KMS-11 (cell line): ENCODE measurements around the gene GOT1.

Experiments used
- H2AFZ ChIP-seq: fragments of 200-600 bp; sonication (generic); 2 replicates; pipeline ENCODE4 v1.6.1; 2016; ENCODE audit warnings: antibody characterized with exemption, mixed run types, low read depth
- H3K27ac ChIP-seq: fragments of 200-600 bp; sonication (generic); 2 replicates; pipeline ENCODE4 v1.6.1; 2016; ENCODE audit warnings: mild to moderate bottlenecking, mixed run types
- H3K27me3 ChIP-seq: fragments of 200-600 bp; sonication (generic); 2 replicates; pipeline ENCODE4 v1.6.1; 2017; ENCODE audit warnings: mild to moderate bottlenecking, low read depth, mixed run types, moderate library complexity; ENCODE audit not compliant: insufficient read depth
- H3K36me3 ChIP-seq: fragments of 200-600 bp; sonication (generic); 2 replicates; pipeline ENCODE4 v1.6.1; 2017; ENCODE audit warnings: mild to moderate bottlenecking, mixed run types; ENCODE audit not compliant: insufficient read depth
- H3K4me1 ChIP-seq: fragments of 200-600 bp; sonication (generic); 2 replicates; pipeline ENCODE4 v1.6.1; 2016; ENCODE audit warnings: mild to moderate bottlenecking, low read depth, mixed run types; ENCODE audit not compliant: poor library complexity, severe bottlenecking
- H3K4me2 ChIP-seq: fragments of 200-600 bp; sonication (generic); 2 replicates; pipeline ENCODE4 v1.7.0; 2016; ENCODE audit warnings: mild to moderate bottlenecking, mixed run types
- H3K4me3 ChIP-seq: fragments of 200-600 bp; sonication (generic); IDR thresholded peaks from 2 replicates; pipeline ENCODE4 v1.6.1; 2017; ENCODE audit warnings: low read depth, low read length, mixed read lengths; ENCODE audit not compliant: insufficient read depth
- H3K79me2 ChIP-seq: fragments of 200-600 bp; sonication (generic); 2 replicates; pipeline ENCODE4 v1.6.1; 2016; ENCODE audit warnings: low read depth, mixed run types; ENCODE audit not compliant: insufficient read depth
- H3K9ac ChIP-seq: fragments of 200-600 bp; sonication (generic); 2 replicates; pipeline ENCODE4 v1.6.1; 2016; ENCODE audit warnings: mild to moderate bottlenecking, mixed run types
- H4K20me1 ChIP-seq: fragments of 200-600 bp; sonication (generic); 2 replicates; pipeline ENCODE4 v1.6.1; 2016; ENCODE audit warnings: mild to moderate bottlenecking, mixed run types; ENCODE audit not compliant: insufficient read depth
- CTCF ChIP-seq: fragments of 200-600 bp; sonication (generic); conservative IDR thresholded peaks from 2 replicates; pipeline ENCODE4 v1.6.1; 2017; ENCODE audit warnings: low read depth, mild to moderate bottlenecking, antibody characterized with exemption, low read length, moderate library complexity, mixed read lengths

GOT1 gene

GRCh38 chr10:99430451-99431189 is at the start of gene GOT1:
Gene GOT1 (minus strand): TSS chr10:99430624. CDS start chr10:99430565, 59 bp downstream.
- peak within 1 kb of the TSS; percentile 87 for H2AFZ ChIP-seq
- H3K4me2 ChIP-seq = peak within 1 kb of the TSS; percentile 88
- no peak within 1 kb of the TSS for H3K4me3 ChIP-seq
- H3K4me1 ChIP-seq = peaks cover 21% of the 10 kb centered on the region
- peak within 1 kb of the TSS; percentile 73 for H3K9ac ChIP-seq
- no peaks in the 10 kb centered on the region for H3K36me3 ChIP-seq
- no peaks in the 10 kb centered on the region for H3K27me3 ChIP-seq
- TF ChIP-seq CTCF = no peak
- peaks cover 39% of the 10 kb centered on the region for H3K79me2 ChIP-seq
- H4K20me1 ChIP-seq = no peaks in the 10 kb centered on the region
- H3K27ac ChIP-seq = peak within 1 kb of the TSS; percentile 72

DNA sequence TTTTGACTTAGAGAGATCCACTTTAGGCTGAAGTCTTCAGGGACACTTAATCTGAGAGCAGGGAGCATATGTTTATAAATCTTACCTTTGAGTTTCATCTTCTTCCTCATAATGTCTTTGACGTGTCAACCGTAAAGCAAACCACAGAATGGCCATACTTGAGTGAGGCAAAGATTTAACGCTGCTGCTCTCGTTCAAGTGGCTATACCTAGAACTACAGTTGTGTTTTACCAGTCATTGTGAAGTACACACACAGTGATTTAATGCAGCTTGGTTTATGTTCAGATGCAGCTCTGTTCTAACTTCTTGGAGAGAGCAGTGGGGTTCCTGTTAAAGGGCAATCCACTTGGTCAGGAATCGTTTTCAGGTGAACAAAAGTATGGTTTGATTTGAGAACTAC is 39.9 kb upstream of the GOT1 start:
- H3K9ac ChIP-seq = no peak overlapping the region
- H3K4me1 ChIP-seq = peaks cover 7% of the 10 kb centered on the region
- no peaks in the 10 kb centered on the region for H3K36me3 ChIP-seq
- H2AFZ ChIP-seq = no peak overlapping the region
- no peak overlapping the region for H3K4me2 ChIP-seq
- no peak overlapping the region for H3K4me3 ChIP-seq
- no peaks in the 10 kb centered on the region for H4K20me1 ChIP-seq
- no peaks in the 10 kb centered on the region for H3K27me3 ChIP-seq
- no peak for TF ChIP-seq CTCF
- no peaks in the 10 kb centered on the region for H3K79me2 ChIP-seq
- H3K27ac ChIP-seq = no peak overlapping the region

- Histone ChIP-seq H3K4me3 (no peak overlapping the region), H4K20me1 (no peaks in the 10 kb centered on the region), H3K36me3 (no peaks in the 10 kb centered on the region), H3K79me2 (no peaks in the 10 kb centered on the region), H3K27me3 (no peaks in the 10 kb centered on the region), H2AFZ (no peak overlapping the region), H3K4me1 (peaks cover under 1% of the 10 kb centered on the region), H3K9ac (no peak overlapping the region), H3K4me2 (no peak overlapping the region), H3K27ac (no peak overlapping the region)
- TF ChIP-seq CTCF = no peak
These were observed 37.0 kb upstream of the GOT1 start for GRCh38 chr10:99467236-99467999.

DNA sequence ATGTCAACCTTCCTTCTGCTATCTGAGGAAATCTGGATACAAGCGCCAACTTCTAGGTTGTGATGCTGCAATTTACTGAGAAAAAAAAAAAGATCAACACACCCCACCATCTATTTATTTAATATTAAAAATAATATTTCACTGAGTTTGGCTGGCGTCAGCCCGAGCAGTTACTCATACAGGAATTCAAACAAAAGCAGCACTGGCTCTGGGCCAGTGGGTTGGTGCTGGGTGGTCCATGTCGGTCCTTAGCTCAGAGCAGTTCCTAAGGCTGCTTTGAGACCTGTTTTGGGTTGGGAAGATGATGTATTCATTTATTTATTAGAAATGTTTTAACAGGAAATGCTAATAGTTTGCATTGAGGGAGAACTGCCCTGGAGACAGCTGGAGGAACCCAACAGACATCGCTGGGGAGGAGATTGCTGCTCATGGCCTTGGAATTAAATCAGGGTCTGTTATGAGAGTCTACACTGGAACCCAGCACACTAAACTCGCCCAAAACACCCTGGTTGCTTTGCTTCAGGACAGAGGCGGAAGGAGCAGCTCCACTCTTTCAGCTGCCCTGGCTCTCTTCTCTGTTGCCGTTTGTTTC is 36.3 kb upstream of the GOT1 start:
- H3K4me3 ChIP-seq = no peak overlapping the region
- no peak overlapping the region for H2AFZ ChIP-seq
- TF ChIP-seq CTCF = no peak
- H3K4me1 ChIP-seq = no peaks in the 10 kb centered on the region
- H3K4me2 ChIP-seq = no peak overlapping the region
- H3K79me2 ChIP-seq = no peaks in the 10 kb centered on the region
- no peak overlapping the region for H3K27ac ChIP-seq
- no peaks in the 10 kb centered on the region for H4K20me1 ChIP-seq
- H3K27me3 ChIP-seq = no peaks in the 10 kb centered on the region
- H3K9ac ChIP-seq = no peak overlapping the region
- H3K36me3 ChIP-seq = no peaks in the 10 kb centered on the region
